IPS-15b (cell line): ENCODE data around the gene GXYLT2.

Experiments used
- H3K27me3 ChIP-seq: one replicate; pipeline ENCODE4 v1.6.1; 2013; ENCODE audit warnings: low read length; ENCODE audit not compliant: control insufficient read depth, insufficient read depth
- H3K36me3 ChIP-seq: one replicate; pipeline ENCODE4 v1.6.1; 2013; ENCODE audit warnings: low read length; ENCODE audit not compliant: control insufficient read depth, insufficient read depth
- H3K4me1 ChIP-seq: one replicate; pipeline ENCODE4 v1.6.1; 2013; ENCODE audit warnings: mild to moderate bottlenecking, low read length; ENCODE audit not compliant: control insufficient read depth, insufficient read depth
- H3K4me3 ChIP-seq: one replicate; pipeline ENCODE4 v1.5.1; 2013; ENCODE audit warnings: low read depth, low read length
- H3K9ac ChIP-seq: one replicate; pipeline ENCODE4 v1.6.1; 2013; ENCODE audit warnings: low read depth, mild to moderate bottlenecking, low read length
- H3K9me3 ChIP-seq: one replicate; pipeline ENCODE4 v1.6.1; 2013; ENCODE audit warnings: mild to moderate bottlenecking, low read length; ENCODE audit not compliant: control insufficient read depth, insufficient read depth

The GXYLT2 gene

DNA sequence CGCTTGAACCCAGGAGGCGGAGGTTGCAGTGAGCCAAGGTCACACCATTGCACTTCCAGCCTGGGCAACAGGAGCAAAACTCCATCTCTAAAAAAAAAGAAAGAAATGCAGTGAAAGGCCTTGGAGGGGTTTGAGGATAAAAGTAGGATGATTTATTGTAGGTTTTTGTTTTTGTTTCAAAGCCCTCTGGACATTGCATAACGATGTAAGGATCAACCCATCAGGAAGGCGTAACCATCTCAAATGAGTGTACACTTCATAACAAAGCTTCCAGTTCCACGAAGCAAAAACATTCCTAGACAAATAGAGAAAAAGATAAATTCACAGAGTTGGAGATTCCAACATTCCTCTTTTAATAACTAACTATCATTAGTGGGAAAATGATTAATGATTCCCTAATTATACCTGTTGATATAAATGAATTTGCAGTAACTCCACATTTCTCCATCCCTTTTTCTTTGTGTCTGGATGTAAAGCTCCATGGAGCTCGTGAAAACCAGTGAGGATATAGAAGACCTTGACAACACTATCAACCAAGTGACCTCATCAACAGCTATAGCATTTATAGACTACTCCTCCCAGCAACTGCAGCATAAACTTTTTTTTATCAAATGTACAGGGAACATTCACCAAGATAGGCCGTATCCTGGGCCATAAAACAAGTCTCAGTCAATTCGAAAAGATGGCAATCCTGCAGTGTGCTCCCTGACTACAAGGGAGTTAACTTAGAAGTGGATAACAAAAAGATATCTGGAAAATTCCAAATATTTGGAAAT, 60.1 kb downstream of the GXYLT2 start:
- no peaks in the 10 kb centered on the region for H3K9me3 ChIP-seq
- H3K27me3 ChIP-seq: no peaks in the 10 kb centered on the region
- peaks cover 3% of the 10 kb centered on the region for H3K4me1 ChIP-seq
- H3K9ac ChIP-seq: no peak overlapping the region
- H3K36me3 ChIP-seq: no peaks in the 10 kb centered on the region
- no peak overlapping the region for H3K4me3 ChIP-seq

DNA sequence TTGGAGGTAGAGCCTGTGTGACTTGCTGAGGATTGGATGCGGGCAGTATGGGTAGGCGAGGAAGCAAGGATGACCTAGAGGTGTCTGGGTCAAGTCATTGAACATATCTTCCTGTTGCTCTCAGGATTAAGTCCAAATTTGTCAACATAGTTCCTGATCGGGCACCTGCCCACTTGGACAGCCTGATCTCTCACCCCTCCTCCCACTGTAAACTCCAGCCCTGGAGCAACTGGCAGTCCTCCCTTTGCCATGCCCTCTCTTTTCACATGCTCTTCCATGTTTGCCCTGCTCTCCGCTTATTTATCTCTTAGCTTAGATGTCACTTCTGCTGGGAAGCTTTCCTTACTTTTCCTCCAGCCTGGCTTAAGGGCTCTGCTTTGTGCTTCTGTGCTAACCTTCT, 61.2 kb downstream of the GXYLT2 start:
- H3K4me1 ChIP-seq: peaks cover 3% of the 10 kb centered on the region
- H3K9me3 ChIP-seq: no peaks in the 10 kb centered on the region
- H3K27me3 ChIP-seq: no peaks in the 10 kb centered on the region
- H3K36me3 ChIP-seq: no peaks in the 10 kb centered on the region
- H3K4me3 ChIP-seq: no peak overlapping the region
- H3K9ac ChIP-seq: no peak overlapping the region

DNA sequence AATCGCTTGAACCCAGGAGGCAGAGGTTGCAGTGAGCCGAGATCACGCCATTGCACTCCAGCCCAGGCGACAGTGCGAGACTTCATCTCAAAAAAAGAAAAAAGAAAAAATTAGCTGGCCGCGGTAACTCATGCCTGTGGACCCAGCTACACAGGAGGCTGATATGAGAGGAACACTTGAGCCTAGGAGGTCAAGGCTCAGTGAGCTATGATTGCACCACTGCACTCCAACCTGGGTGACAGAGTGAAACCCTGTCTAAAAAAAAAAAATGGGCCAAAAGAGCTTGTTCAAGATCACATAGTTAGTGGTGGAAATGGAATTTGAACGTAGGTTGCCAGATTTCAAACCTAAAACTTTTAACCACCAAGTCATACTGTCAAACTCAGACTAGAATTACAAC, 62.5 kb downstream of the GXYLT2 start:
- Histone ChIP-seq H3K9me3 (no peaks in the 10 kb centered on the region), H3K4me3 (no peak overlapping the region), H3K4me1 (peaks cover 3% of the 10 kb centered on the region), H3K9ac (no peak overlapping the region), H3K27me3 (no peaks in the 10 kb centered on the region), H3K36me3 (no peaks in the 10 kb centered on the region)

DNA sequence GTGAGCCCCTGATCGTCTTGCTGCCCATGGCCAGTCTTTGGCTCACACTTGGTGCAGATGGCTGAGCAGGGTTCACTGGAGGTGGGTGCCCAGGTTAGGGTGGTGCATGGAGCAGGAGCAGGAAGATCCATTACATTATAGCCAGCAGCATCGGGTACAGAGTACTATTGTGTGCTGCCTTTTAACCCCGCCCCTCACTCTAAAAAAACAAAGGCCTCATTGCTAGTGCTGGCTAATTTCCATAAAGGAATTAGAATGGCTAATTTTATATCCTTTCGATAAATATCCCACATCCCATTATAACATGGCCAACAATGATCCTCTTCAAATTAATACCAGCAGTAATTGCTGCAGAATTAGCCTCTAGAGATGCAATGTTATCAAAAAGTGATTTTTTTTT, 63.0 kb downstream of the GXYLT2 start:
- Histone ChIP-seq H3K27me3 (no peaks in the 10 kb centered on the region), H3K9ac (no peak overlapping the region), H3K36me3 (no peaks in the 10 kb centered on the region), H3K9me3 (no peaks in the 10 kb centered on the region), H3K4me1 (peaks cover 3% of the 10 kb centered on the region), H3K4me3 (no peak overlapping the region)

DNA sequence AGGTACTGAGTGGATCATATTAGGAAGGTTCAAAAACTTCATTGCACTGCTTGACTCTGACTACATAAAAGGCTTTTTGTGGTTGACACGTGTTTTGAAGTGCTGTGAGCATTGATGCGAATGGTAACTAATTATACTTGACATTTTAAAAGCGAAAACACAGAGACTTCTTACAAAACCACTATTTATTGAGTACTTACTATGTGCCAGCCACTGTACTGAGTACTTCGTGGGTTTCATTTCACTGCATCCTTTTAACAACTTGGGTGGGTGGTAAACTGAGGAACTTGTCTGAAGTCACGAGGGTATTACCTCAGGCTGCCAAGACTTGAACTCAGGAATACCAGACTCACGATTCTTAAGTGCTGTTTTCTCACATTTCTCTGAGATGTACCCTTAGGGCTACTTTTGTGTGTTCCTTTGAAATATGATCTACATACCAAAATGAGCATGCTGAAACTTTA, 63.4 kb downstream of the GXYLT2 start:
- H3K9me3 ChIP-seq: no peaks in the 10 kb centered on the region
- peaks cover 3% of the 10 kb centered on the region for H3K4me1 ChIP-seq
- H3K27me3 ChIP-seq: no peaks in the 10 kb centered on the region
- no peak overlapping the region for H3K4me3 ChIP-seq
- no peaks in the 10 kb centered on the region for H3K36me3 ChIP-seq
- no peak overlapping the region for H3K9ac ChIP-seq

DNA sequence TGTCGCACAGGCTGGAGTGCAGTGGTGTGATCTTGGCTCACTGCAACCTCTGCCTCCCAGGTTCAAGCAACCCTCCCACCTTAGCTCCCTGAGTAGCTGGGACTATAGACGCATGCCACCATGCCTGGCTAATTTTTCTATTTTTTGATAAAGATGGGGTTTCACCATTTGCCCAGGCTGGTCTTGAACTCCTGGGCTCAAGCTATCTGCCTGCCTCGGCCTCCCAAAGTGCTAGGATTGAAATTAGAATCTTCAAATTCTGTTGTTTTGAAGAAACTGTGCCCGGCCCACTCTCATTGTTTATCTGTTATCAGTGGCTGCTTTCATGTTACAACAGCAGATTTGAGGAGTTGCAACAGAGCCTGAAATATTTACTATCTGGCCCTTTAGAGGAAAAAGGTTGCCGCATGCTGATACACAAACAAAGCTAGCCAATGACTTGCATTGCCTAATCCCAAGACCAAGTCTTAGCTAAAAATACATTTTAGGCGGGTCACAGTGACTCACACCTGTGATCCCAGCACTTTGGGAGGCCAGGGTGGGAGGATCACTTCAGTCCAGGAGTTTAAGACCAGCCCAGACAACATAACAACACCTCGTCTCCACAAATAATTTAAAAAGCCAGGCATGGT, 65.6 kb downstream of the GXYLT2 start:
- no peak overlapping the region for H3K4me3 ChIP-seq
- no peaks in the 10 kb centered on the region for H3K9me3 ChIP-seq
- no peaks in the 10 kb centered on the region for H3K27me3 ChIP-seq
- H3K36me3 ChIP-seq: no peaks in the 10 kb centered on the region
- H3K9ac ChIP-seq: no peak overlapping the region
- H3K4me1 ChIP-seq: peaks cover 3% of the 10 kb centered on the region

DNA sequence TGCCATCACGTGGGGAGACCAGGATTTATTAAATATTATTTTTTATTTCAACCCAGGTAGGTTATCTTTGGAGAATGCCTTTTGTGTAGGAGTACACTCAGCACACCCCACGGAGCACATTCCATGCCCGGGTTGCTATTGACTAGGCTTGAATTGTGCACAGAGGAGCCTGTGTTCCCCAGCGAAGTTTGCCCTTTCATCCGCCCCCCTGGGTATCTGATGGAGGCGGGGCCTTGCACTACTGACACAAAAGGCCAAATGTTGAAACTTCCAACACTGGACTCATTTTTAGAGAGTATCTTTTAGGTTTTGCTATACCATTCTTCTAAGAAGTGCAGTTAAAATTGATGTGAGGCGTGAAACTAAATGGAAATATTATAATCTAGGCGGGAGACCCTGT, 69.5 kb downstream of the GXYLT2 start:
- no peaks in the 10 kb centered on the region for H3K4me1 ChIP-seq
- no peak overlapping the region for H3K9ac ChIP-seq
- H3K9me3 ChIP-seq: no peaks in the 10 kb centered on the region
- H3K36me3 ChIP-seq: no peaks in the 10 kb centered on the region
- no peak overlapping the region for H3K4me3 ChIP-seq
- H3K27me3 ChIP-seq: no peaks in the 10 kb centered on the region

DNA sequence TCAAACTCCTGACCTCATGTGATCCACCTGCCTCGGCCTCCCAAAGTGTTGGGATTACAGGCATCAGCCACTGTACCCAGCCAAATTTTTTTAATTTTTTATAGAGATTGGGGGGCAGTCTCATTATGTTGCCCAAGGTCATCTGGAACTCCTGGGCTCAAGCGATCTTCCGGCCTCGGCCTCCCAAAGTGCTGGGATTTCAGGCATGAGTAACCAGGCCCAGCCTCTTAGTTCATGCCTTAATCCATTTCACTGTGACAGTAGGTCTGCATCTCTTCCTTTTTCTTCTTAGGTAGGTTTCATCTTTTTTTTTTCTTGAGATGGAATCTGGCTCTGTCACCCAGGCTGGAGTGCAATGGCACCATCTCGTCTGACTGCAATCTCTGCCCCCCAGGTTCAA, 71.5 kb downstream of the GXYLT2 start:
- Histone ChIP-seq H3K36me3 (no peaks in the 10 kb centered on the region), H3K4me1 (no peaks in the 10 kb centered on the region), H3K4me3 (no peak overlapping the region), H3K9ac (no peak overlapping the region), H3K9me3 (no peaks in the 10 kb centered on the region), H3K27me3 (no peaks in the 10 kb centered on the region)

DNA sequence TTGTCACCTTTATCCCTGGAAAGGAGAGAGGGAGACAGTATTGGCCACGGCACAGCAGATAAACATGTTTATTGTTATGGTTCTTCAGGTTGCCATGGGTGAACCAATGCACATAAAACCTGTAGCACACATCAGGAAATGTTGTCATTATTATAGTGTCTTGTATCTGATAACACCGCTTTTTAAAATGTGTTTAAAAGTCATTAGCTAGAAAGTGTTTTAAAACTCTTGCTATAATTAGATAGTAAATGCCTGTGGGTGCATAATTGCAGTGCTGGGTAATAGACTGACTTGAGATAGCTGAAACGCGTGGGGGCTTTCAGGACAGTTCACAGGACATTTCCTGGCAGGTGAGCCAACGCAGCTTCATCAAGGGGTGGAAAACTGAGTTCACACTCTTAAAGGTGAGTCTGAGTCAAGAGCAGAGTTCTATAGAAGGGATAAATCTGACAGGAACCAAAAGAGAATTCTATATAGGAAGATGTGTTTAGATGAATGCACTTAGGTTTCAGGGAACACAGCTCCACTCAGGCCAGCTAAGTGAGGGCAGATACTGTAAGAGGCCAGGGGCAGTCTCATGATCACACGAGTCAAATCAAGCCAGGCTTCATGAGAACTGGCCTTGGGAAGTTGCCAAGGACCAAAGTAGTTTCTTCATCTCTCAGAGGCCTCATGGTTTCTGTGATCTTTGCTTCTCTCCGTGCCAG, 73.1 kb downstream of the GXYLT2 start:
- H3K9me3 ChIP-seq: no peaks in the 10 kb centered on the region
- no peak overlapping the region for H3K4me3 ChIP-seq
- H3K9ac ChIP-seq: no peak overlapping the region
- H3K27me3 ChIP-seq: no peaks in the 10 kb centered on the region
- H3K36me3 ChIP-seq: no peaks in the 10 kb centered on the region
- no peaks in the 10 kb centered on the region for H3K4me1 ChIP-seq

DNA sequence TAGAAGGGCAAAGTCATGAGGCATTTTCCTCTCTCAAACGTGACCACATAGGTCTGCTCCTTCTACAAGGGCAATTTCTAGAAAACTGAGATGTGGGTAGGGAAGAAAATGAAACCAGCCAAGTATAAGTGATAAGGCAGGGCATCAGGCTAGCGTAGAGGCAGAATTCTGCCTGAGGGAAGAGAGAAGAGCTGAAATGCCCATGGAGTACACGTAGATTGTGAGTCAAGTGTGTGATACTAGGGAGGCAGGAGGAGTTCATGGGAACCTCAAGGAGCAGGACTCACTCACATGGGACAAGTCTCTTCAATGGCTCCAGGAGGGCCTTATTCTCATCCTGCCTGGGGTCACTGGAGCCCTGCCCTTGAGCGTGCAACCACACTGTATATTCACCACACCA, 73.9 kb downstream of the GXYLT2 start:
- Histone ChIP-seq H3K9ac (no peak overlapping the region), H3K9me3 (no peaks in the 10 kb centered on the region), H3K36me3 (no peaks in the 10 kb centered on the region), H3K4me1 (no peaks in the 10 kb centered on the region), H3K27me3 (no peaks in the 10 kb centered on the region), H3K4me3 (no peak overlapping the region)

DNA sequence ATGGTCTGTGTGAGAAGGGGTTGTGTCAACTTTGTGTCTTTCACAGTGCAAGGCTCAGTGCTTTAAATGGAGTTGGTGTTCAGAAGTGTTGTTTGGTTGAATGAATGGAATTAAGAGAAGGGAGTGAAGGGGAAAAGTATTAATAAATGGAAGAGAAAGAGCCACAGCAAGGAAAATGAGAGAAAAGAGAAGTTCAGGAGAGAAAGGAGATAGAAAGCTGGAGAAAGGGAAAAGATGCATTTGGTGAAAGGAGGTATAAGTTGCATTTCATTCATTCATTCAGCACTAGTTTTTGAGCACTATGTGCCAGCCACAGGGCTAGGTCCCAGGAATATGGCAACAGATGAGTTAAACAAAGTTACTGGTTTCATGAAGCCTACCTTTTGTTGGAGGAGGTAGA, 74.5 kb downstream of the GXYLT2 start:
- Histone ChIP-seq H3K9ac (no peak overlapping the region), H3K4me1 (no peaks in the 10 kb centered on the region), H3K27me3 (no peaks in the 10 kb centered on the region), H3K4me3 (no peak overlapping the region), H3K9me3 (no peaks in the 10 kb centered on the region), H3K36me3 (no peaks in the 10 kb centered on the region)

DNA sequence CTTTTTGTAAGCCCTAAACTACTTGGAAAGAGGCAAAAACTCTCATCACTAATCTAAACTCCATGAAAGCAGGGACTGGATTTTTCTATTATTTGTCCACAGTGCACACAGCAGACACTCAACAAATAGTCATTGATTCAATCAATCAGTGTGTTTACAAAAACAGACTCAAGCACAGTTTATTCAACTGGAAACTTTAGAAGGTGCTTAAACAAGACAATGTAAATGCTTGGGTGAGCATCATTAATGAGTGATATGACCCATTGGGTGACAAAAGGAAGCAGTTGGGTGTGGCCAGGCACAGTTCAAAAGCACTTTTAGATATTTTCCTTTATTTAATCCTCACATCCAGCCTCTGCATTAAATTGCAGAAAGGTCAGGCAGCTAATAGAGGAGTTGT, 76.8 kb downstream of the GXYLT2 start:
- Histone ChIP-seq H3K4me3 (no peak overlapping the region), H3K4me1 (no peaks in the 10 kb centered on the region), H3K36me3 (no peaks in the 10 kb centered on the region), H3K9me3 (no peaks in the 10 kb centered on the region), H3K9ac (no peak overlapping the region), H3K27me3 (no peaks in the 10 kb centered on the region)
